Stomach (tissue), 9 donors: ENCODE measurements around the gene NDUFB4. TPM values are rescaled to one million over a fixed set of nuclear protein-coding genes. Genes with fewer than 3 reads are reported as not detected.

Experiments
- DNase-seq, 2 donors: peaks; one replicate each; pipeline versions ENCODE4 v3.0.0 to v3.0.0-alpha.2; 2013 to 2019
- H3K27ac ChIP-seq, 5 donors: fragments of 200-600 bp in 4 of 5; sonication (generic) in 4 of 5; one replicate each; pipeline ENCODE4 v1.5.1; 2013 to 2019; ENCODE audit warnings: mild to moderate bottlenecking in 1 of 5, moderate library complexity in 1 of 5
- H3K27me3 ChIP-seq, 3 donors: fragments of 200-600 bp; sonication (generic); one replicate each; pipeline ENCODE4 v1.5.1; 2017 to 2019; ENCODE audit warnings: mixed run types in 1 of 3
- H3K36me3 ChIP-seq, 4 donors: fragments of 200-600 bp; sonication (generic); 1 replicate in 3 of 4; 2 replicates in 1 of 4; pipeline ENCODE4 v1.5.1; 2016 to 2019
- H3K4me1 ChIP-seq, 4 donors: fragments of 200-600 bp; sonication (generic); one replicate each; pipeline ENCODE4 v1.5.1; 2016 to 2019
- H3K4me3 ChIP-seq, 4 donors: fragments of 200-600 bp; sonication (generic) in 3 of 4; one replicate each; pipeline ENCODE4 v1.5.1; 2016 to 2019; ENCODE audit warnings: mild to moderate bottlenecking in 1 of 4
- H3K9me3 ChIP-seq, 4 donors: fragments of 200-600 bp; sonication (generic); one replicate each; pipeline ENCODE4 v1.5.1; 2016 to 2019
- EP300 ChIP-seq: sonication (generic); formaldehyde crosslinking; IDR thresholded peaks from one replicate; pipeline ENCODE4 v1.6.1; 2017; ENCODE audit warnings: antibody characterized with exemption
- POLR2A ChIP-seq, 4 donors: fragments of 450-650 bp; IDR thresholded peaks; one replicate each; pipeline ENCODE4 v1.6.1; 2016; ENCODE audit warnings: antibody characterized with exemption in 4 of 4, control low read depth in 2 of 4, mild to moderate bottlenecking in 1 of 4, moderate library complexity in 1 of 4
- POLR2AphosphoS5 ChIP-seq, 3 donors: sonication (generic); formaldehyde crosslinking; IDR thresholded peaks; one replicate each; pipeline ENCODE4 v1.6.1; 2016; ENCODE audit warnings: antibody characterized with exemption in 3 of 3
- WGBS, 5 donors: extraction: QIAGEN DNeasy Blood & Tissue Kit in 3 of 5; methylation state at CpG; one replicate each; pipeline versions ENCODE4 v1.1.5 to v1.1.7; 2013 to 2018; 5-methylcytosine and 5-hydroxymethylcytosine counted together
- intact Hi-C: fragments of 100-400 bp; cut with DNase I; formaldehyde crosslinking; loops from one replicate; pipeline ENCODE4 v1.15.1; 2023; ENCODE audit warnings: low total_unique reads
- polyA plus RNA-seq, 3 donors: library from polyadenylated mRNA; stranded (reverse); fragments of 200-250 nt; gene quantifications; one replicate each; pipeline ENCODE4 v1.2.3, GENCODE V29; 2013
- total RNA-seq, 5 donors: library from RNA; depleted of rRNA; stranded (reverse); fragments of >200 nt; gene quantifications; one replicate each; pipeline versions ENCODE4 v1.1.0 to v1.2.3, GENCODE V29; 2014 to 2016
- TF ChIP-seq, protein P1 (sequence below), 7 experiments: fragments of 450-650 bp in 4 of 7; fragments of 200-600 bp in 3 of 7; sonication (generic) in 3 of 7; IDR thresholded peaks; one replicate each; pipeline ENCODE4 v1.5.1; 2016 to 2019; ENCODE audit warnings: antibody characterized with exemption in 7 of 7, control low read depth in 2 of 7, mild to moderate bottlenecking in 1 of 7
- donor health status: healthy with polysubstance abuse.
- donor health status: Bipolar disorder and iron deficiency.
- donor health status: healthy.

The NDUFB4 gene
- total and polyA plus RNA-seq, 8 donors = 18.7 to 343 (median 113) TPM

- H3K4me3 ChIP-seq = no peak overlapping the region
- DNase-seq = no peak
- peak overlapping the region in 2 of 5 donors; percentile 51 to 62 for H3K27ac ChIP-seq
- no peak for TF ChIP-seq POLR2AphosphoS5 (IDR thresholded peaks at IDR 0.05)
- TF ChIP-seq EP300 = no peak
- TF ChIP-seq, protein P1, sequence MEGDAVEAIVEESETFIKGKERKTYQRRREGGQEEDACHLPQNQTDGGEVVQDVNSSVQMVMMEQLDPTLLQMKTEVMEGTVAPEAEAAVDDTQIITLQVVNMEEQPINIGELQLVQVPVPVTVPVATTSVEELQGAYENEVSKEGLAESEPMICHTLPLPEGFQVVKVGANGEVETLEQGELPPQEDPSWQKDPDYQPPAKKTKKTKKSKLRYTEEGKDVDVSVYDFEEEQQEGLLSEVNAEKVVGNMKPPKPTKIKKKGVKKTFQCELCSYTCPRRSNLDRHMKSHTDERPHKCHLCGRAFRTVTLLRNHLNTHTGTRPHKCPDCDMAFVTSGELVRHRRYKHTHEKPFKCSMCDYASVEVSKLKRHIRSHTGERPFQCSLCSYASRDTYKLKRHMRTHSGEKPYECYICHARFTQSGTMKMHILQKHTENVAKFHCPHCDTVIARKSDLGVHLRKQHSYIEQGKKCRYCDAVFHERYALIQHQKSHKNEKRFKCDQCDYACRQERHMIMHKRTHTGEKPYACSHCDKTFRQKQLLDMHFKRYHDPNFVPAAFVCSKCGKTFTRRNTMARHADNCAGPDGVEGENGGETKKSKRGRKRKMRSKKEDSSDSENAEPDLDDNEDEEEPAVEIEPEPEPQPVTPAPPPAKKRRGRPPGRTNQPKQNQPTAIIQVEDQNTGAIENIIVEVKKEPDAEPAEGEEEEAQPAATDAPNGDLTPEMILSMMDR (IDR thresholded peaks at IDR 0.05) = no peak
- TF ChIP-seq POLR2A (IDR thresholded peaks at IDR 0.05) = no peak
- no peaks in the 10 kb centered on the region for H3K27me3 ChIP-seq
- H3K36me3 ChIP-seq = no peaks in the 10 kb centered on the region
- H3K9me3 ChIP-seq = no peaks in the 10 kb centered on the region
- peaks cover 14 to 40% (median 30%) of the 10 kb centered on the region in 4 donors for H3K4me1 ChIP-seq
- WGBS, 5 donors = 81 to 95% (median 93%) methylated on average over 3 of the region's 3 CpGs
- intact Hi-C loops = loop anchor here (5.0 to 10.0 kb wide), 2 partner anchors 130 to 313 kb away; no protein-coding TSS in a partner anchor
These were observed 41.1 kb upstream of the NDUFB4 start for GRCh38 chr3:120554812-120555606.

DNA sequence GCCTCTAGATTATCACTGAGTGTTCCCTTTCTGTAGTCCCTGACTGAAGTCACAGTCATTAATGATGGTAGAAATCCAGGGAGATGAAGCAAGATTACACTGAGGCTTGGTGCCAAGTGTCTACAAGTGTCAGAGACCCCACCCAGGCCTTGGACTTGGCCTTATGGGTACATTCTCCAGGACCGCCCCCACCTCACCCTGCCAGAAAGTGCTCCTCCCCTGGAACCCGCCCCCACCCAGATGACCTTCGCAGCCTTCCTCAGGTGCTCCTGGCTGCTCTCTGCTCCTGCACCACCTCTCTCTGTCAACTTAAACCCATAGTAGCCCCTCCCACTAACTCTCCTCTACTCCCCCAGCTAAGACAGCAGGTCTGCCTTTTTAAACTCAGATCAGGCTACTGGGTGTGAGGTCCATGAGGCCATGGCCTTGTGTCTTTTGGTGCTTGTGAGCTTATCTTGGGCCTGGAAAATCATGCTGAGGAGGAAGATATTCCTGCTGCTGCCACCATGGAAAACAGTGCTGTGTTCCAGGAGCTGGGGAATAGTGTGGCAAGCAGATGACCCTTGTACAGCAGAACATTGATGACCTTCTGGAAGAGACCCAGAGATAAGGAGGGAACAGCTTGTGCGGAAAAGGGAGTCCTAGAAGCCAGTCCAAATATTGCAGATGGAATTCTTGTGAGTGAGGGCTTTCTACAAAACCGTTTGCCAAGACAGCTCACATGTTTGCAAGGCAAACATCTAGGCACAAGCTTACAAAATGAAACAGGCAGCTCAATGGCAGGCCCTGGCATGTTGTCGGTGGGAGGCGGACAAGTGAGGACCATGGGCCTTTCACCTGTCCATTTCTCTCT is 40.3 kb upstream of the NDUFB4 start:
- WGBS, 5 donors = 46 to 66% (median 62%) methylated on average over 7 of the region's 7 CpGs
- Histone ChIP-seq H3K27me3 (no peaks in the 10 kb centered on the region), H3K4me1 (peaks cover 14 to 40% (median 32%) of the 10 kb centered on the region in 4 donors), H3K36me3 (no peaks in the 10 kb centered on the region), H3K9me3 (no peaks in the 10 kb centered on the region), H3K4me3 (no peak overlapping the region), H3K27ac (peak overlapping the region; percentile 17 to 73 (median 51))
- intact Hi-C loops = loop anchor here (5.0 to 10.0 kb wide), 2 partner anchors 131 to 314 kb away; no protein-coding TSS in a partner anchor
- TF ChIP-seq EP300 (no peak), POLR2A (IDR thresholded peaks at IDR 0.05) (no peak), POLR2AphosphoS5 (IDR thresholded peaks at IDR 0.05) (peak in 2 of 3 donors; percentile 25 to 44)
- TF ChIP-seq, protein P1 (IDR thresholded peaks at IDR 0.05) = peak in 1 of 7 experiments; percentile 11
- DNase-seq = peak in 1 of 2 donors; percentile 60

DNA sequence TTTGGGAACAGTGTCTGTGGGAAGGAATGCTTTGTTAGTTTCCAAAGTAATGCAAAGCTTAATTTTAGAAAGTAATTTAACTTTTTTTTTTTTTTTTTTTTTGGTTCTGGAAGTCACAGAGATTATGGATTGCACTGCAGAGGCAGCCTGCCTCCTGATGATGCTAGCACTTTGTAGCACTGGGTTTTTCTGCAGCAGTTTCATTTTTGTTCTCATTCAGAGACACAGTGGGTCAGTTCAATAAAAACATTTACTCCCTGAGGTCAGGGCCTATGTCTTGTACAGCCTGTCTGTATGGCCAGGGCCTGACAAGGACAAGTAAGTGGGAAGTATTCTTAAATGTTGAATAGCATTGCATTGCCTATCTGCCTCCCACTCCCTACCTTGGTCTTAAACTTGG is 39.0 kb upstream of the NDUFB4 start:
- Histone ChIP-seq H3K9me3 (no peaks in the 10 kb centered on the region), H3K27ac (peak overlapping the region in 1 of 5 donors; percentile 9), H3K36me3 (no peaks in the 10 kb centered on the region), H3K27me3 (no peaks in the 10 kb centered on the region), H3K4me3 (no peak overlapping the region), H3K4me1 (peaks cover 14 to 43% (median 33%) of the 10 kb centered on the region in 4 donors)
- no peak for TF ChIP-seq POLR2AphosphoS5 (IDR thresholded peaks at IDR 0.05)
- DNase-seq = no peak
- intact Hi-C loops = loop anchor here (5.0 to 10.0 kb wide), 2 partner anchors 132 to 315 kb away; no protein-coding TSS in a partner anchor

DNA sequence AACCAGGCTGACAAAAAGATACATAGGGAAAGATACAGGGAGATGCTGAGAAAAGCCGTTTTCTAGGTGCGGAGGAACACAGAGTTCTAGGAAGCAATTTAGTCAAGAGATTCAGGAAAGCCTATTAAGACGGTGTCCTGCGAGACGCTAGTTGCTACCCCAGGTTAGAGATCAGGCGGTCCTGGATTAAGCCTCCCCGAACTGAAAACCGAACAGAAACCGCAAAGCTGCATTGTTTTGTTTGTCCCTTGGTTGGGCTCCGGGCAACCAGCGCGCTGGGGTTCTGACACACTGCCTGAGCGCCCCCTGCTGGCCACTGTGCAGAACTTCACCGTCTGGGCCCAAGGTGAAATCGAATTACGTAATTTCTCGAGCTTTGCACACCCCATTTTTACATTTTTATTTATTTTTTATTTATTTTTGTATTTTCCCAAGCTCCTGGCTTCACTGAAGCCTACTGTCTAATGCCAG is 37.3 kb upstream of the NDUFB4 start:
- Histone ChIP-seq H3K27me3 (no peaks in the 10 kb centered on the region), H3K36me3 (no peaks in the 10 kb centered on the region), H3K4me1 (peaks cover 14 to 43% (median 33%) of the 10 kb centered on the region in 4 donors), H3K9me3 (no peaks in the 10 kb centered on the region), H3K4me3 (peak overlapping the region; percentile 40 to 51 (median 44)), H3K27ac (peak overlapping the region; percentile 41 to 84 (median 74))
- TF ChIP-seq, protein P1 (IDR thresholded peaks at IDR 0.05) = peak in 6 of 7 experiments; percentile 94 to 99 (median 98)
- TF ChIP-seq POLR2AphosphoS5 (IDR thresholded peaks at IDR 0.05) (peak; percentile 18 to 52 (median 32)), EP300 (no peak), POLR2A (IDR thresholded peaks at IDR 0.05) (no peak)
- peak; percentile 89 to 97 for DNase-seq
- intact Hi-C loops = loop anchor here (5.0 to 10.0 kb wide), 2 partner anchors 134 to 317 kb away; no protein-coding TSS in a partner anchor
- 0 to 1% (median 1%) methylated on average over 17 of the region's 17 CpGs for WGBS, 5 donors
